Stimulated activated CD8-positive, alpha-beta memory T cell treated with anti-CD3 and anti-CD28 coated beads, Interleukin-4, amount 100 ng/mL, for 48 hours (primary cell): ENCODE data around the gene FKBP8.

Source experiments
- DNase-seq: peaks from one replicate; pipeline ENCODE4 v3.0.0-alpha.2; 2020

FKBP8 gene

GRCh38 chr19:18520848-18521691 is 22.3 kb downstream of the FKBP8 start:
- DNase-seq, result peak; percentile 46

- DNase-seq, result peak; percentile 70
Measured at GRCh38 chr19:18519962-18520847, 23.2 kb downstream of the FKBP8 start.

- DNase-seq, result no peak
Measured at GRCh38 chr19:18518639-18519038, 24.7 kb downstream of the FKBP8 start.

GRCh38 chr19:18517606-18518005 is 25.8 kb downstream of the FKBP8 start:
- DNase-seq, result no peak

GRCh38 chr19:18515959-18516358 is 27.4 kb downstream of the FKBP8 start:
- DNase-seq, result no peak

- no peak for DNase-seq
Measured at GRCh38 chr19:18514800-18515682, 28.3 kb downstream of the FKBP8 start.

GRCh38 chr19:18513868-18514267 is 29.5 kb downstream of the FKBP8 start:
- DNase-seq, result no peak

GRCh38 chr19:18510216-18510615 is 33.2 kb downstream of the FKBP8 start:
- no peak for DNase-seq

- no peak for DNase-seq
Measured at GRCh38 chr19:18508585-18508984, 34.8 kb downstream of the FKBP8 start.

- DNase-seq, result no peak
Measured at GRCh38 chr19:18507727-18508440, 35.5 kb downstream of the FKBP8 start.

- peak; percentile 41 for DNase-seq
Measured at GRCh38 chr19:18507021-18507726, 36.2 kb downstream of the FKBP8 start.

GRCh38 chr19:18506101-18506930 is 37.1 kb downstream of the FKBP8 start:
- DNase-seq, result no peak

GRCh38 chr19:18504886-18505610 is 38.3 kb downstream of the FKBP8 start:
- peak; percentile 48 for DNase-seq

GRCh38 chr19:18503971-18504885 is 39.1 kb downstream of the FKBP8 start:
- no peak for DNase-seq

- DNase-seq, result no peak
Measured at GRCh38 chr19:18503337-18503970, 39.9 kb downstream of the FKBP8 start.

- DNase-seq, result no peak
Measured at GRCh38 chr19:18502638-18503294, 40.6 kb downstream of the FKBP8 start.

- DNase-seq, result no peak
Measured at GRCh38 chr19:18502246-18502637, 41.1 kb downstream of the FKBP8 start.

- no peak for DNase-seq
Measured at GRCh38 chr19:18501832-18502231, 41.5 kb downstream of the FKBP8 start.
